Tibial nerve (tissue), 4 donors: Measurements from ENCODE around the gene AGPS. TPM values are rescaled to one million over a fixed set of nuclear protein-coding genes. Genes with fewer than 3 reads are reported as not detected.

Experiments
- DNase-seq, 2 donors: peaks; one replicate each; pipeline ENCODE4 v3.0.0-alpha.2; 2019; ENCODE audit warnings: low spot score in 2 of 2
- H3K27ac ChIP-seq, 4 donors: fragments of 200-600 bp; sonication (generic) in 3 of 4; one replicate each; pipeline ENCODE4 v1.5.1; 2017 to 2019; ENCODE audit warnings: mild to moderate bottlenecking in 1 of 4
- H3K27me3 ChIP-seq, 2 donors: fragments of 200-600 bp; sonication (generic) in 1 of 2; one replicate each; pipeline versions ENCODE4 v1.5.1 to v1.6.0; 2017 to 2019
- H3K36me3 ChIP-seq, 3 donors: fragments of 200-600 bp; sonication (generic); one replicate each; pipeline ENCODE4 v1.5.1; 2018 to 2019
- H3K4me1 ChIP-seq, 4 donors: fragments of 200-600 bp; sonication (generic) in 3 of 4; one replicate each; pipeline ENCODE4 v1.5.1; 2017 to 2019
- H3K4me3 ChIP-seq, 4 donors: fragments of 200-600 bp; sonication (generic) in 3 of 4; one replicate each; pipeline ENCODE4 v1.5.1; 2017 to 2019; ENCODE audit warnings: mild to moderate bottlenecking in 1 of 4, moderate library complexity in 1 of 4
- H3K9me3 ChIP-seq, 4 donors: fragments of 200-600 bp; sonication (generic) in 3 of 4; one replicate each; pipeline ENCODE4 v1.5.1; 2017 to 2019
- EP300 ChIP-seq, 2 donors: sonication (generic); formaldehyde crosslinking; IDR thresholded peaks; one replicate each; pipeline ENCODE4 v1.6.1; 2017; ENCODE audit warnings: antibody characterized with exemption in 2 of 2, mild to moderate bottlenecking in 1 of 2
- POLR2A ChIP-seq, 2 donors: fragments of 450-650 bp; IDR thresholded peaks; one replicate each; pipeline ENCODE4 v1.6.1; 2017; ENCODE audit warnings: antibody characterized with exemption in 2 of 2, mild to moderate bottlenecking in 2 of 2, moderate library complexity in 2 of 2
- WGBS, 2 donors: methylation state at CpG; one replicate each; pipeline ENCODE4 v1.1.5; 2018; 5-methylcytosine and 5-hydroxymethylcytosine counted together
- total RNA-seq, 4 donors: library from RNA; depleted of rRNA; stranded (reverse); fragments of >200 nt; gene quantifications; one replicate each; pipeline ENCODE4 v1.1.0, GENCODE V29; 2016
- TF ChIP-seq, protein P1 (sequence below), 5 experiments: fragments of 200-600 bp in 3 of 5; fragments of 450-650 bp in 2 of 5; sonication (generic) in 3 of 5; IDR thresholded peaks; one replicate each; pipeline ENCODE4 v1.5.1; 2016 to 2019; ENCODE audit warnings: antibody characterized with exemption in 5 of 5, mild to moderate bottlenecking in 3 of 5, moderate library complexity in 2 of 5

AGPS gene
- total RNA-seq, 4 donors from 2014 or later: 33.9 to 47.9 (median 40.1) TPM

GRCh38 chr2:177396703-177397460 is 4.3 kb downstream of the AGPS start:
- H3K27me3 ChIP-seq: no peaks in the 10 kb centered on the region
- H3K4me3 ChIP-seq: no peak overlapping the region
- DNase-seq: no peak
- WGBS, 2 donors: 87 to 90% methylated on average over 10 of the region's 10 CpGs
- H3K36me3 ChIP-seq: no peaks in the 10 kb centered on the region
- no peak for TF ChIP-seq EP300 (IDR thresholded peaks at IDR 0.05)
- no peak for TF ChIP-seq POLR2A (IDR thresholded peaks at IDR 0.05)
- TF ChIP-seq, protein P1, sequence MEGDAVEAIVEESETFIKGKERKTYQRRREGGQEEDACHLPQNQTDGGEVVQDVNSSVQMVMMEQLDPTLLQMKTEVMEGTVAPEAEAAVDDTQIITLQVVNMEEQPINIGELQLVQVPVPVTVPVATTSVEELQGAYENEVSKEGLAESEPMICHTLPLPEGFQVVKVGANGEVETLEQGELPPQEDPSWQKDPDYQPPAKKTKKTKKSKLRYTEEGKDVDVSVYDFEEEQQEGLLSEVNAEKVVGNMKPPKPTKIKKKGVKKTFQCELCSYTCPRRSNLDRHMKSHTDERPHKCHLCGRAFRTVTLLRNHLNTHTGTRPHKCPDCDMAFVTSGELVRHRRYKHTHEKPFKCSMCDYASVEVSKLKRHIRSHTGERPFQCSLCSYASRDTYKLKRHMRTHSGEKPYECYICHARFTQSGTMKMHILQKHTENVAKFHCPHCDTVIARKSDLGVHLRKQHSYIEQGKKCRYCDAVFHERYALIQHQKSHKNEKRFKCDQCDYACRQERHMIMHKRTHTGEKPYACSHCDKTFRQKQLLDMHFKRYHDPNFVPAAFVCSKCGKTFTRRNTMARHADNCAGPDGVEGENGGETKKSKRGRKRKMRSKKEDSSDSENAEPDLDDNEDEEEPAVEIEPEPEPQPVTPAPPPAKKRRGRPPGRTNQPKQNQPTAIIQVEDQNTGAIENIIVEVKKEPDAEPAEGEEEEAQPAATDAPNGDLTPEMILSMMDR (IDR thresholded peaks at IDR 0.05): no peak
- peaks cover 0 to 52% (median 8%) of the 10 kb centered on the region in 4 donors for H3K4me1 ChIP-seq
- peak overlapping the region in 1 of 4 donors; percentile 77 for H3K27ac ChIP-seq
- no peaks in the 10 kb centered on the region for H3K9me3 ChIP-seq

- TF ChIP-seq POLR2A (IDR thresholded peaks at IDR 0.05) (no peak), EP300 (IDR thresholded peaks at IDR 0.05) (no peak)
- TF ChIP-seq, protein P1 (IDR thresholded peaks at IDR 0.05): no peak
- Histone ChIP-seq H3K4me1 (peaks cover 0 to 47% (median 8%) of the 10 kb centered on the region in 4 donors), H3K9me3 (no peaks in the 10 kb centered on the region), H3K27me3 (no peaks in the 10 kb centered on the region), H3K36me3 (no peaks in the 10 kb centered on the region), H3K27ac (peak overlapping the region in 3 of 4 donors; percentile 3 to 77 (median 14)), H3K4me3 (no peak overlapping the region)
- DNase-seq: no peak
- WGBS, 2 donors: 44 to 52% methylated on average over 12 of the region's 12 CpGs
These were observed 5.1 kb downstream of the AGPS start for GRCh38 chr2:177397481-177398289.

DNA sequence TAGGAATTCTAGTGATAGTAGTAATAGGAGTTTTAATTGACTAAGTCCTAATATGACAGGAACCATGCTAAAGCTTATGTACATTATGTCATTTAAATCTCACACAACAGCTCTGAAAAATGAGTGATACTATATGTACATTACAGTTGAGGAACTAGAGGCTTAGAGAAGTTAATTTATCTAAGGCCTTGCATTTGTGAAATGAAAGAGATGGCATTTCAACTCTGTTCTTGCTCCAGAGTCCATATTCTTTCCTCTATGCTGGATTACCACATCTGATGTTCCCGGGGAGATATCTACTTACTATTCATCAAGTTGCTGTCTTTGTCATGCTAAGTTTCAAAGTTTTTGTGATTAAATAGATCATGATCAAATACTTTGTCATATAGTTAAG is 5.7 kb downstream of the AGPS start:
- Histone ChIP-seq H3K9me3 (no peaks in the 10 kb centered on the region), H3K27ac (peak overlapping the region in 2 of 4 donors; percentile 14 to 77), H3K27me3 (no peaks in the 10 kb centered on the region), H3K36me3 (no peaks in the 10 kb centered on the region), H3K4me1 (peaks cover 0 to 51% (median 8%) of the 10 kb centered on the region in 4 donors), H3K4me3 (no peak overlapping the region)
- TF ChIP-seq, protein P1 (IDR thresholded peaks at IDR 0.05): no peak
- TF ChIP-seq POLR2A (IDR thresholded peaks at IDR 0.05) (no peak), EP300 (IDR thresholded peaks at IDR 0.05) (no peak)
- whole genome bisulfite sequencing, 2 donors: 83 to 86% methylated on average over 1 of the region's 1 CpG
- DNase-seq: no peak

DNA sequence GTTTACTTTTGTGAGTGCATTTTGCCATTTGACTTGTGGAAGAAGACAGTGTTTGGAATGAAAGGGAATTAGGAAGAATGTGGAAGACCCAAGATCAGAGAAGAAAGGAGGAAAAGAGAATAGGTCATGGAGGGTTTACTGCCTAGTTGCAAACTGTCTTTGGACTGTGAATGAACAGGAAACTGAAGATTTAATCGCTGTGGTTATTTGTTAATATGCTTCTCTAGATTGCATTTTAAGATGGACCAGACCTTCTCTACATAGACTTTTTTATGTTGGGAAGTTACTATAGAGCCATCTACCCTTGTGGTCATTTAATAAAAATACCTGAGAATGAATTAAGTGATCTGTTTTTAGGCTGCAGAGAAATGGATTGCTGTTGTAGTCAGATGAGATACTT is 6.2 kb downstream of the AGPS start:
- no peak for DNase-seq
- Histone ChIP-seq H3K9me3 (no peaks in the 10 kb centered on the region), H3K27me3 (no peaks in the 10 kb centered on the region), H3K27ac (no peak overlapping the region), H3K4me1 (peaks cover 0 to 51% (median 6%) of the 10 kb centered on the region in 4 donors), H3K4me3 (no peak overlapping the region), H3K36me3 (no peaks in the 10 kb centered on the region)
- 64 to 77% methylated on average over 1 of the region's 1 CpG for WGBS, 2 donors
- TF ChIP-seq, protein P1 (IDR thresholded peaks at IDR 0.05): no peak
- no peak for TF ChIP-seq EP300 (IDR thresholded peaks at IDR 0.05)
- no peak for TF ChIP-seq POLR2A (IDR thresholded peaks at IDR 0.05)

DNA sequence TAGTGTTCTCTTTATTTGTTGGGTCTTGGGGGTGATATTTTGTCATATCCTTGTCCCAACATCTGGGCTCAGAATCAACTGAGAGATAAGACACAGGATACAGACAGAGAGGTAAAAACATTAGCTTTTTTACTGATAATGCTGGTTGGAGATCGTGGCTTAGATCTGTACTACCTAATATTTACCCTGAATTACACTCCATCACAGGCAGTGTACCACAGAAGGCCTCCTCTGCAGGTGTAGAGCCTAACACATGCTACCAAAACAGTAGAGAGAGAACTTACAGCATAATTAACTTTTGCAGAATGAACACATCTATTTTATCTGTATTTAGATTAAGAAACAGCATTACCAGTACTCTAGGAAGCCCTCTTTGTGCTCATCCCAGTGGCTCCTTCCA is 6.8 kb downstream of the AGPS start:
- H3K27ac ChIP-seq: no peak overlapping the region
- DNase-seq: no peak
- H3K4me3 ChIP-seq: no peak overlapping the region
- H3K4me1 ChIP-seq: peaks cover 0 to 51% (median 5%) of the 10 kb centered on the region in 4 donors
- H3K36me3 ChIP-seq: no peaks in the 10 kb centered on the region
- no peak for TF ChIP-seq EP300 (IDR thresholded peaks at IDR 0.05)
- TF ChIP-seq POLR2A (IDR thresholded peaks at IDR 0.05): no peak
- TF ChIP-seq, protein P1 (IDR thresholded peaks at IDR 0.05): no peak
- no peaks in the 10 kb centered on the region for H3K27me3 ChIP-seq
- H3K9me3 ChIP-seq: no peaks in the 10 kb centered on the region
- WGBS, 2 donors: 75 to 84% methylated on average over 1 of the region's 1 CpG
